Measurements from ENCODE around the gene DNAJC27.
A peak's percentile ranks its signal among the peaks of the same experiment; 100 is the strongest.
"Not testable (repeated sequence)": the region's sequence is repeated elsewhere in the genome, so short reads cannot be mapped to it uniquely, and the experiment has no call there.

DNAJC27 gene

DNA sequence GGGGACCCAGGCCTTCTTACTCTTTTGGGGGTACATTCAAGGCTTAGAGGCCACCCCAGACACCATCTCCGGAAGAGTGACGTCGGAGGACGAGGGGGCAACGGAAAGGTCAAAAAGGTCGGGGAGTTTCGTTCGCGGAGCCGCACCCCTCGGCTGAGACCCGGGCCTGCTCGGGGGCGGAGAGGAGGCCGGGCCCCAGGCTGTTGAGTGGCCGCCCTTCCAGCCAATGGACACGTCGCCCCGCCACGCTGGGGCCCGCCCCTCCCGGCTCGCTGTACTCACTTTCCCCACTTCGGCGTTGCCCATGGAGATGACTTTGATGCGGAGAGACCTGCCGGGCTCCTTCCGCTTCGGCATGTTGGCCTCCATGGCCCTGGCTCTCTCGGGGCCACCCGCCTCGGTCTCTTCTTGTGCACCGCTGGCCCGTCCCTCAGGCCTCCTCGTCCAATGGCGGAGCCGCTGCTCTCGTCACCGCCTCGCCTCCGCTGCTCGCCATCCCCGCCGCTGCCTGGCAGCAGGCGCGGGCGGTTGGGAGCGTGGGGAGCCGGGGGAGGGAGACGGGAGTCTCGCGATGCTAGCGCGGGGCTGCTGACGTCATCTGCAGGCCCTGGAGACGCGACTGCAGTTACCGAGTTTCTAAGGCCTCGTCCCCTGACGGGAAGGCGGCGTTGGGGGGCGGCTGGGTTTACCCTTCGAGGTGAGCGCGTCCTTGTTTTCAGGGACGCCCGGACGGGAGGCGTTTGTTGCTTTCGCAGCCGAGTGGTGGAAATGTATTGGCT is at the start of gene DNAJC27:
Gene DNAJC27, minus strand, starts transcription at position 420 of the 779 bp plus-strand sequence. Its CDS starts 51 bp downstream, at position 369.
- TF ChIP-seq, protein P1, sequence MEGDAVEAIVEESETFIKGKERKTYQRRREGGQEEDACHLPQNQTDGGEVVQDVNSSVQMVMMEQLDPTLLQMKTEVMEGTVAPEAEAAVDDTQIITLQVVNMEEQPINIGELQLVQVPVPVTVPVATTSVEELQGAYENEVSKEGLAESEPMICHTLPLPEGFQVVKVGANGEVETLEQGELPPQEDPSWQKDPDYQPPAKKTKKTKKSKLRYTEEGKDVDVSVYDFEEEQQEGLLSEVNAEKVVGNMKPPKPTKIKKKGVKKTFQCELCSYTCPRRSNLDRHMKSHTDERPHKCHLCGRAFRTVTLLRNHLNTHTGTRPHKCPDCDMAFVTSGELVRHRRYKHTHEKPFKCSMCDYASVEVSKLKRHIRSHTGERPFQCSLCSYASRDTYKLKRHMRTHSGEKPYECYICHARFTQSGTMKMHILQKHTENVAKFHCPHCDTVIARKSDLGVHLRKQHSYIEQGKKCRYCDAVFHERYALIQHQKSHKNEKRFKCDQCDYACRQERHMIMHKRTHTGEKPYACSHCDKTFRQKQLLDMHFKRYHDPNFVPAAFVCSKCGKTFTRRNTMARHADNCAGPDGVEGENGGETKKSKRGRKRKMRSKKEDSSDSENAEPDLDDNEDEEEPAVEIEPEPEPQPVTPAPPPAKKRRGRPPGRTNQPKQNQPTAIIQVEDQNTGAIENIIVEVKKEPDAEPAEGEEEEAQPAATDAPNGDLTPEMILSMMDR (IDR thresholded peaks at IDR 0.05; ENCODE audit: low read depth, low read length, missing control alignments), result no peak
- peak within 1 kb of the TSS; percentile 73 for H3K4me3 ChIP-seq (ENCODE audit: low read depth, low read length)
- DNase-seq (ENCODE audit: low read depth), result peak; percentile 90

- TF ChIP-seq, protein P1 (IDR thresholded peaks at IDR 0.05; ENCODE audit: low read depth, low read length, missing control alignments), result no peak
- no peak overlapping the region for H3K4me3 ChIP-seq (ENCODE audit: low read depth, low read length)
- DNase-seq (ENCODE audit: low read depth), result no peak
These were observed 46.9 kb upstream of the DNAJC27 start for GRCh38 chr2:25018681-25019080.

DNA sequence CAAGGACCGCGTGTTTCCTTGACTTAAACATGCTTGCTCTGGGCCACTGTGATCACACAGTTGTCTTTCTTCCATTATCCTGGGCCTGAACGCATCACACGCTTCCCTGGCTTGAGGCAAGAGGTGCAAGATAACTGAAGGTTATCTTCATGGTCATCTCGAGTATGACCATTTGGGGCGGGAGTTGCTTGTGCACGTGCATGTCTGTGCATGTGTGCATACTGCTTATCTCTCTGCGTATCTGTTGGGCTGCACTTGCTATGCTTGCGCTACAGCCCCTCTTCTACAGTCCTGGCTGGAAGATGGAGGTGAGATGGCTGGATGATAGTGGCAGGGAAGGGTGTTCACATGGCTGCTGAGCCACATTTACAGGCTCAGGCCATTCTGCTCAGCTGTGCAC is 42.9 kb upstream of the DNAJC27 start:
- TF ChIP-seq, protein P1 (IDR thresholded peaks at IDR 0.05; ENCODE audit: low read depth, low read length, missing control alignments), result no peak
- no peak overlapping the region for H3K4me3 ChIP-seq (ENCODE audit: low read depth, low read length)
- DNase-seq (ENCODE audit: low read depth), result no peak

- not testable (repeated sequence) for H3K4me3 ChIP-seq (ENCODE audit: low read depth, low read length); DNase-seq (ENCODE audit: low read depth)
These were observed 39.6 kb upstream of the DNAJC27 start for GRCh38 chr2:25011342-25011741.

DNA sequence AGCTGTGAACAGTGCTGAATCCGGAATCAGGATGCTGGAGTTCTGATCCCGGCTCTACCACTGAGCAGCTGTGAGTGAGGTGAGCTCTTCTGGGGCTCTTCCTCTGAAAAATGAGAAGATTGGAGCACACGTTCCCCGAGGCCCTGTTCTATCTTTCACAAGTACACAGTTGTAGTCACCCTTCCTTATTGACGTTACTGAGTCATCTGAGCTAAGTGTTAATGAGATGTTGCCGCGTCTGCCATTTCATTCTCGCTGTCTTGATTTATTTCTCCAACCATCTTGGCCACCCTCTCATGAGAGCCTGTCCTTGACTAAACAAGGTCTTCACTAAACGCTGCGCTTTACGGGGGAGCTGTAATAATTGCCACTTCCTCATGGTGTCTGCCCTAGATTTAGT is 38.2 kb upstream of the DNAJC27 start:
- TF ChIP-seq, protein P1 (IDR thresholded peaks at IDR 0.05; ENCODE audit: low read depth, low read length, missing control alignments), result no peak
- no peak for DNase-seq (ENCODE audit: low read depth)
- H3K4me3 ChIP-seq (ENCODE audit: low read depth, low read length), result no peak overlapping the region

- TF ChIP-seq, protein P1 (IDR thresholded peaks at IDR 0.05; ENCODE audit: low read depth, low read length, missing control alignments), result no peak
- no peak overlapping the region for H3K4me3 ChIP-seq (ENCODE audit: low read depth, low read length)
- no peak for DNase-seq (ENCODE audit: low read depth)
These were observed 30.3 kb upstream of the DNAJC27 start for GRCh38 chr2:25002066-25002465.

GRCh38 chr2:25001325-25001637 is 29.5 kb upstream of the DNAJC27 start:
- TF ChIP-seq, protein P1 (IDR thresholded peaks at IDR 0.05; ENCODE audit: low read depth, low read length, missing control alignments), result no peak
- H3K4me3 ChIP-seq (ENCODE audit: low read depth, low read length), result no peak overlapping the region
- DNase-seq (ENCODE audit: low read depth), result no peak
